ENCODE measurements around the gene AOC2. TPM values are rescaled to one million over a fixed set of nuclear protein-coding genes. Genes with fewer than 3 reads are reported as not detected.

The AOC2 gene
- total RNA-seq, 2 experiments from 2014 or later: 2.0 to 2.1 TPM

DNA sequence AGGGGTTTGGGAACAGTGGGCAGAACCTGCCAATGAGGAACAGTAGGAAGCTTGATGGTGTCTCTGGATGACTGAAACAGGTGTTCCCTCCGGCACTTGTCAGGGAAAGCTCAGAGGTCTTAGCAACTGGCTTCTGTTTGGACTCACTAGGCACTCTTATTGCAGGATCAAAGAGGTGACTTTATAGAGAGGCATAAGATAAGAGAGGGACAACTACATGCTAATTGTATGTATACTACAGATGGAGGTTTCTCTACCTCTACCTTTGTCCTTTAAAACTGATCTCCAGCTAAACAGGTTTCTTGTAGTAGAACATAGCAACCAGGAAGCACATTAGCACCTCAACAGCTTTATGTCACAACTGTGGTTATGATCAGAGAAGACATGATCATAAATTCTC, 38.1 kb upstream of the AOC2 start:
- Mint-ChIP-seq H3K36me3 (ENCODE audit: low read depth) (peaks cover 14% of the 10 kb centered on the region), H3K9me3 (ENCODE audit: insufficient read depth) (no peaks in the 10 kb centered on the region), H3K4me3 (no peak overlapping the region), H3K27me3 (ENCODE audit: low read depth) (peaks cover 3% of the 10 kb centered on the region), H3K27ac (no peak overlapping the region), H3K4me1 (ENCODE audit: low read depth) (no peaks in the 10 kb centered on the region)
- ATAC-seq: no peak
- POLR2A ChIA-PET: interaction anchor here (1.2 kb wide), 1 partner anchor 8 kb away, joined by 3 read pairs; the partner anchor contains the start of gene COA3
- no peak for DNase-seq
- CTCF ChIA-PET: interaction anchor here (1.2 to 2.0 kb wide), 3 partner anchors 14 to 18 kb away, joined by 3 to 9 read pairs (median 5); partner anchors contain the start of gene BECN1

DNA sequence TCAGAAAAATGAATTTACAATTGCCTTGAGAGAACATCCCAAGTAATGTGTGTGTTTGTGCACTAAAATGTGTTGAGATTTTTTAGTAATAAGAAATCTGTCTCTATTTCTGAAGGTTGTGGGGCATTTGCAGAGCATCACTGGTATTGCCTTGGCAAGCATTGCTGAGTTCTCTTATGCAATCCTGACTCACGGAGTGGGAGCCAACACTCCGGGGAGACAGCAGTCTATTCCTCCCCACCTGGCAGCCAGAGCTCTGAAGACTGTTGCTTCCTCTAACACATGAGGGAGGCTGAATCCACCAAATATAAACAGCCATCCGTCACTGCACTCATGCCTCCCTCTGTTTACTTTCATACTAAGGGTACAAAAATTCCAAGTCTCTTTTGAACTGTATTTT, 35.1 kb upstream of the AOC2 start:
- Mint-ChIP-seq H3K4me3 (no peak overlapping the region), H3K36me3 (ENCODE audit: low read depth) (peaks cover 27% of the 10 kb centered on the region), H3K9me3 (ENCODE audit: insufficient read depth) (no peaks in the 10 kb centered on the region), H3K27ac (no peak overlapping the region), H3K27me3 (ENCODE audit: low read depth) (no peaks in the 10 kb centered on the region), H3K4me1 (ENCODE audit: low read depth) (no peaks in the 10 kb centered on the region)
- ATAC-seq (no peak), DNase-seq (no peak)
- ChIA-PET POLR2A (no interaction called here), CTCF (interaction anchor here (1.1 to 1.8 kb wide), 2 partner anchors 11 to 231 kb away, joined by 3 to 9 read pairs; partner anchors contain the start of gene PSMC3IP)

DNA sequence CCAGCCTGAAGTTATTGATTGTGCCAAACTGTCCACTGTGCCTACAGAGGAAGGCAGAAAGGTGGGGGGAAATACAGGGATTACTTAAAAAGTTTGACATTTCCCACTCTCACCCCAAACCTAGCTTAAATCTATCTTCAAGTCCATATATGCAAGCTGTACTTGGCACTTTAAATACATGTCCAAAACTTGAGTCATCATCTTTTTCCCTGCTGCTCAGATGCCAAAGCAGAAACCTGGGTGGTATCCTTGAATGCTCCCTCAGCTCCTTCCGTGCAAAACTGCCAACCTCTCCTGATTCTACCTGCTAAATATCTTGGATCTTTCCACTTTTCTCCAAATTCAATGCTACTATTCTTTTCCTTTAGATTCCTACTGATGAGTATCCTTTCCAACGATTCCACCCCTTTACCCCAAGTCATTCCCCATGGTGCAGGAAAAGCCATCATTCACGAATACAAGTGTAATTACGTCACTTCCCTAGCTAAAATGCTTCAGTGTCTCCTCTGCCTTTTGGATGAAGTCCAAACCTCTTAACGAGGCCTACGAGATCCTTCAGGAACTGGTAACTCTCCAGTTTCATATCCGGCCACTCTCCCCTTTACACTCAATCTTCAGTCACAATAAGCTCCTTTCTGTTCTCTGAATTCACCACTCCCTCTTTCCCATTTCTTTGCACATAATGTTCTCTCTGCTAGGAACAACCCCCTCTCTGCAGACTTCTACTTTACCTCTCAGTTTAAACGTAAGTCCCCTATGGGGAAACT, 29.6 kb upstream of the AOC2 start:
- DNase-seq (no peak), ATAC-seq (no peak)
- ChIA-PET CTCF (interaction anchor here (1.4 kb wide), 2 partner anchors 10 to 51 kb away, joined by 3 to 4 read pairs; no protein-coding TSS in a partner anchor), POLR2A (interaction anchor here (3.3 kb wide), 1 partner anchor 10 kb away, joined by 12 read pairs; the partner anchor contains the start of gene BECN1)
- no peak overlapping the region for H3K27ac Mint-ChIP-seq
- H3K9me3 Mint-ChIP-seq (ENCODE audit: insufficient read depth): no peaks in the 10 kb centered on the region
- H3K36me3 Mint-ChIP-seq (ENCODE audit: low read depth): peaks cover 56% of the 10 kb centered on the region
- no peaks in the 10 kb centered on the region for H3K4me1 Mint-ChIP-seq (ENCODE audit: low read depth)
- no peaks in the 10 kb centered on the region for H3K27me3 Mint-ChIP-seq (ENCODE audit: low read depth)
- no peak overlapping the region for H3K4me3 Mint-ChIP-seq

DNA sequence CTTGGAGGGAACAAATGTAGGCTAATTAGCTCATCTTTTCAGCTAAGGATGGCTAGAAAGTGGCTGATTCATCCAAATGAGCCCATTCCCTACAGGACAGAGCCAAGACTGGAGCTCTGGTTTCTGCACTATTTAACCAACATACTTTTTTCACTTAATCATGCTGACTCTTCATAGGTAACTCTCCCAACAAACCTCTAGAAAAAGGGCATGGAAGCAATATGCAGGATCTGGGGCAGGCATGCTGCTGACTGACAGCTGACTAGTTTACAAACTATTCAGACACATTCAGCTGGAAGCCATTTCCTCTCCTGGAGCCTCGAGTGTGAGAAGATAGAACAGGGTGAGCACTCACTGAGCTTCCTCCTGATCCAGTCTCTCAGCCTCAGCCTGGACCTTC, 26.5 kb upstream of the AOC2 start:
- Mint-ChIP-seq H3K27ac (no peak overlapping the region), H3K36me3 (ENCODE audit: low read depth) (peaks cover 57% of the 10 kb centered on the region), H3K4me3 (no peak overlapping the region), H3K4me1 (ENCODE audit: low read depth) (peaks cover 16% of the 10 kb centered on the region), H3K9me3 (ENCODE audit: insufficient read depth) (no peaks in the 10 kb centered on the region), H3K27me3 (ENCODE audit: low read depth) (no peaks in the 10 kb centered on the region)
- DNase-seq (no peak), ATAC-seq (no peak)
- ChIA-PET POLR2A (no interaction called here), CTCF (interaction anchor here (1.0 to 4.7 kb wide), 4 partner anchors 19 to 111 kb away, joined by 3 to 21 read pairs (median 3); partner anchors contain the start of genes CNTD1 and COA3)

DNA sequence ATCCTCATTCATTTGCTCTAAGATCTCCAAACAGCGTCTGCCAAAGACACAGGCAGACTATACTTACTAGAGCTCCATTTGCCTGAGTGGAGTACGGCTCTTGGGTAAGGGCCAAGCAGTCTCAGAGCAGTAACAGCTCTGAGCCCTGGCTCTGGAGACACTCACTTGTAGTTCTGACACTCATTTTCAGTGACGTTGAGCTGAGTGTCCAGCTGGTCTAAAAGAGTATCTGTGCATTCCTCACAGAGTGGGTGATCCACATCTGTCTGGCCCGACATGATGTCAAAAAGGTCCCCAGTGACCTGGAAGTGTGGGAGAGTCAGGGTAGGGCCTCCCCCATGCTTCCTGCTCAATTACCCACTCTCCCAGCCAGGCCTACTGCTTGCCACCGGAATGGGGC, 26.0 kb upstream of the AOC2 start:
- peaks cover 20% of the 10 kb centered on the region for H3K4me1 Mint-ChIP-seq (ENCODE audit: low read depth)
- ChIA-PET CTCF (interaction anchor here (1.0 to 4.7 kb wide), 4 partner anchors 11 to 110 kb away, joined by 3 to 21 read pairs (median 3); partner anchors contain the start of genes CNTD1 and COA3), POLR2A (no interaction called here)
- H3K27me3 Mint-ChIP-seq (ENCODE audit: low read depth): no peaks in the 10 kb centered on the region
- DNase-seq (no peak), ATAC-seq (no peak)
- H3K4me3 Mint-ChIP-seq: no peak overlapping the region
- H3K27ac Mint-ChIP-seq: no peak overlapping the region
- H3K9me3 Mint-ChIP-seq (ENCODE audit: insufficient read depth): no peaks in the 10 kb centered on the region
- H3K36me3 Mint-ChIP-seq (ENCODE audit: low read depth): peaks cover 57% of the 10 kb centered on the region

DNA sequence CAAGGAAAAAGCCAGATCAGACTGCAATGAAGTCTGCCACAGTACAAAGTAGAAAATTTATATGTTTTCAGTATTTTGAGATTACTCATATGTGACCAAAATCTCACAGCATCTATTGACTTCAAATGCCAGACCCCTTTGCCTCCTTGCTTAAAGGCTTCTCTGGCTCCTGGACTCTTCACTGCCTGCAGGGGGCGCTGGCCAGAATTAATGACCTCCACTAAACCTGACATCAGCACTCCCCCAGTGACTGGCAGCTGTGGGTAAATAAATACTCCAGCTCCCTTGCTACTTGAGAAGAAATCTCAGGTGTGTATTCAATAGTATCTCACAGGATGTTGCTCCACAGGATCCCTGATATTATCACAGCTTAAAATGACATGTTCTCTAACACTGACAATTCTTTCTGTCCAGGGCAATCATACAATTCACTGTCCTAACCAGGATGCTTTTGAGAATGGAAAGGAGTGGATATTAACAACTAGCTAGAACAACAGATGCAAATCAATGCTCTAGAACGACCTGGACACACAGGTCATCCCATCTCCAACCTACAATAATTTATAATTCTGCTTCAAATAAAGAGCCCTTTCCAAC, 24.3 kb upstream of the AOC2 start:
- H3K36me3 Mint-ChIP-seq (ENCODE audit: low read depth): peaks cover 50% of the 10 kb centered on the region
- H3K27ac Mint-ChIP-seq: peak overlapping the region; percentile 3
- POLR2A ChIA-PET: interaction anchor here (0.9 to 5.4 kb wide), 2 partner anchors 13 to 34 kb away, joined by 3 to 72 read pairs; partner anchors contain the start of gene PSME3

DNA sequence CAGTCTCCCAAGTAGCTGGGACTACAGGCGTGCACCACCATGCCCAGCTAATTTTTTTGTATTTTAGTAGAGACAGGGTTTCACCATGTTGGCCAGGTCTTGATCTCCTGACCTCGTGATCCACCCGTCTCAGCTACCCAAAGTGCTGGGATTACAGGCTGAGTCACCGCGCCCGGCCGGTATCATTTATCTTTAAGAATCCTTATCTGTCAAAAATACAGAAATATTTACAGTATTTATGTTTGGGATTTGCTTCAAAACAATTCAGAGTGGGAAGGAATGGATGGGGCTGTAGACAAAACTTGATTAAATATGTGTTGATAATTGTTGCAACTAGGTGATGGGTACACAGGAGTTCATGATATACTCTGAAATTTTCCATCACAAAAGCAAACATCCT, 23.2 kb upstream of the AOC2 start:
- ATAC-seq (no peak), DNase-seq (no peak)
- Mint-ChIP-seq H3K27me3 (ENCODE audit: low read depth) (peaks cover 2% of the 10 kb centered on the region), H3K36me3 (ENCODE audit: low read depth) (peaks cover 41% of the 10 kb centered on the region), H3K4me3 (no peak overlapping the region), H3K4me1 (ENCODE audit: low read depth) (peaks cover 30% of the 10 kb centered on the region), H3K9me3 (ENCODE audit: insufficient read depth) (no peaks in the 10 kb centered on the region), H3K27ac (no peak overlapping the region)
- ChIA-PET POLR2A (interaction anchor here (5.4 kb wide), 1 partner anchor 12 kb away, joined by 72 read pairs; the partner anchor contains the start of gene PSME3), CTCF (interaction anchor here (1.5 to 4.7 kb wide), 7 partner anchors 12 to 243 kb away, joined by 4 to 29 read pairs (median 7); partner anchors contain the start of genes PSMC3IP, PSME3, RPL27 and VPS25)

More for the DNA sequence above, 24.3 kb upstream of the AOC2 start:
- ATAC-seq (no peak), DNase-seq (peak; percentile 79)
- peaks cover under 1% of the 10 kb centered on the region for H3K27me3 Mint-ChIP-seq (ENCODE audit: low read depth)
- CTCF ChIA-PET: interaction anchor here (0.6 to 4.7 kb wide), 19 partner anchors 9 to 242 kb away, joined by 3 to 29 read pairs (median 4); partner anchors contain the start of genes PSMC3IP and PSME3
- H3K9me3 Mint-ChIP-seq (ENCODE audit: insufficient read depth): no peaks in the 10 kb centered on the region
- H3K4me3 Mint-ChIP-seq: no peak overlapping the region
- peaks cover 28% of the 10 kb centered on the region for H3K4me1 Mint-ChIP-seq (ENCODE audit: low read depth)

DNA sequence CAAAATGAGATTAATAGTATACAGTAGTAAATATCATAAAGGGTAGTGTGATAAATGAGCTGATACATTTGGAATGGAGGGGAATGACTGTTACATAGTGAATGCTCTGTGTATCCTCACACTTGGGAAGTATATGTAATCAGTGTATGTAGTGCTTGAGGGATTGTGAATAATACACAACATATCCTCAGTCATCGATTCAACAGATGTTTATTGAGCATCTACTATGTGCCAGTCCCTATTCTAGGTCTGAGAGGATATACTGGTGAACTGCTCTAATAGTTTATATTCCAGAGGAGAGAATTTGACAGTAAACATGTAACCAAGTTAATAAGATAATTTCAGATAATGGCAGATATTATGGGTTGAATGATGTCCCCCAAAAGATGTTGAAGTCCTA, 16.9 kb upstream of the AOC2 start:
- no peaks in the 10 kb centered on the region for H3K9me3 Mint-ChIP-seq (ENCODE audit: insufficient read depth)
- ChIA-PET CTCF (no interaction called here), POLR2A (no interaction called here)
- ATAC-seq (no peak), DNase-seq (no peak)
- H3K36me3 Mint-ChIP-seq (ENCODE audit: low read depth): peaks cover 5% of the 10 kb centered on the region
- no peak overlapping the region for H3K4me3 Mint-ChIP-seq
- no peak overlapping the region for H3K27ac Mint-ChIP-seq
- peaks cover 24% of the 10 kb centered on the region for H3K4me1 Mint-ChIP-seq (ENCODE audit: low read depth)
- peaks cover 7% of the 10 kb centered on the region for H3K27me3 Mint-ChIP-seq (ENCODE audit: low read depth)

DNA sequence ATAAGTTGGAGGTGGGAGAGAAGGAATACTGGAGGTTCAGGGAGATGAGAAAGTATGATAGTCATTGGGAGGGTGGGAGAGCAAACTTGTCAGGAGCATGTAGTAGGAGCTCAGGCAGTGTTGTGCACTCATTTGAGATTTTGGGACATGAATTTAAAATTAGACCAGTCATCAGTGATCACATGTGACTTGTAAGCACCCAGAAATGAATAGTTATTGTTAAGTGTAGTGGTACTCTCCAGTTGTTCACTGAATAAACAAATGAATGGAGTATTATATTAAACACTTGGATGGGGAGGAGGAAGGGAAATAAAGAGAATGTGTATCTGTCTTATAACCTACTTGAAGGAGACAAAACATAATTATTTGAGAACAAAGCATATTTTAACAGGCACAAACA, 13.4 kb upstream of the AOC2 start:
- DNase-seq: no peak
- H3K4me1 Mint-ChIP-seq (ENCODE audit: low read depth): peaks cover 21% of the 10 kb centered on the region
- no peak overlapping the region for H3K4me3 Mint-ChIP-seq
- CTCF ChIA-PET: interaction anchor here (0.6 to 4.7 kb wide), 5 partner anchors 10 to 253 kb away, joined by 3 to 29 read pairs (median 5); partner anchors contain the start of gene PSMC3IP
- ATAC-seq: no peak
- H3K27ac Mint-ChIP-seq: no peak overlapping the region
- peaks cover 17% of the 10 kb centered on the region for H3K36me3 Mint-ChIP-seq (ENCODE audit: low read depth)
- H3K27me3 Mint-ChIP-seq (ENCODE audit: low read depth): peaks cover 5% of the 10 kb centered on the region
- POLR2A ChIA-PET: interaction anchor here (1.4 to 5.3 kb wide), 2 partner anchors 8 to 58 kb away, joined by 4 to 72 read pairs; partner anchors contain the start of genes BECN1 and VPS25
- no peaks in the 10 kb centered on the region for H3K9me3 Mint-ChIP-seq (ENCODE audit: insufficient read depth)

DNA sequence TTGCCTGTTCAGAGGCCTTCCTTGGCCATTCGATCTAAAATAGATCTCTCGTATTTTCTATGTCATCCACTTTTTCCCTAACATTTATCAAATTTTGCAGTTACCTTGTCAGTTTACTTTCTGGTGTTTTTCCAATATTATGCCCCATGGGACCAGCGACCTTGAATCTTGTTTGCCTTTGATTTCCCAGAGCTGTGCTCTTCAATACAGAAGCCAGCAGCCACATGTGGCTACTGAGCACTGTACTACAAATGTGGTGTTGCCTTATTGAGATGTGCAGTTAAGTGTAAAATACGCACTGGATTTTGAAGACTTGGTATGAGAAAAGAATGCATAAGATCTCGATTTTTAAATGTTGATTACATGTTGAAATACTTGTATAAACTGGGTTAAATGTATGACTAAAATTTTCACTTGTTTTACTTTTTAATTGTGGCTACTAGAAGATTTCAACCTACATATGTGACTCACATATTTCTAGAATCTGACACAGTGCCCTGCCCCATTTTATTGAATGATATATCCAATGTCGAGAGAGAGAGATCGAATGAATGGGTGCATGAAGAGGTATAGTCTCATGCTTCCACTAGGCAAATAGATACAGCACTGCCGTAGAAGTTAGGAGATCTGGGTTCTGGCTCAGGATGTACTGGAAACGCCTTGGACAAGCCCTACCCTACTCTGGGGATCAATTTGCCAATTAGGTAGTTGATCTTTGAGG, 12.0 kb upstream of the AOC2 start:
- peak; percentile 7 for ATAC-seq
- DNase-seq: no peak
- Mint-ChIP-seq H3K4me3 (peak overlapping the region; percentile 94), H3K4me1 (ENCODE audit: low read depth) (peaks cover 23% of the 10 kb centered on the region), H3K27me3 (ENCODE audit: low read depth) (peaks cover 2% of the 10 kb centered on the region), H3K9me3 (ENCODE audit: insufficient read depth) (no peaks in the 10 kb centered on the region), H3K36me3 (ENCODE audit: low read depth) (peaks cover 24% of the 10 kb centered on the region), H3K27ac (peak overlapping the region; percentile 100)
- POLR2A ChIA-PET: interaction anchor here (0.8 to 5.3 kb wide), 7 partner anchors 9 to 535 kb away, joined by 3 to 72 read pairs (median 6); partner anchors contain the start of genes BECN1, RPL27 and VPS25
- CTCF ChIA-PET: interaction anchor here (1.8 to 4.7 kb wide), 5 partner anchors 8 to 254 kb away, joined by 4 to 42 read pairs (median 8); partner anchors contain the start of genes BECN1 and PSMC3IP
